Activated T-cell treated with anti-CD3 and anti-CD28 coated beads for 48 hours (primary cell): ENCODE measurements around the gene GPSM1.

Experiments used
- DNase-seq: peaks from one replicate; pipeline ENCODE4 v3.0.0-alpha.2; 2020; ENCODE audit warnings: low read depth

GPSM1 gene

GRCh38 chr9:136304456-136304855 lies 22.9 kb upstream of the GPSM1 start:
- DNase-seq: no peak

- DNase-seq: no peak
These were observed 22.4 kb upstream of the GPSM1 start for GRCh38 chr9:136304981-136305380.

GRCh38 chr9:136305804-136306203 lies 21.5 kb upstream of the GPSM1 start:
- DNase-seq: no peak

- DNase-seq: no peak
These were observed 20.8 kb upstream of the GPSM1 start for GRCh38 chr9:136306211-136307208.

- no peak for DNase-seq
These were observed 20.1 kb upstream of the GPSM1 start for GRCh38 chr9:136307215-136307750.

- no peak for DNase-seq
These were observed 19.2 kb upstream of the GPSM1 start for GRCh38 chr9:136308006-136308701.

- no peak for DNase-seq
These were observed 18.7 kb upstream of the GPSM1 start for GRCh38 chr9:136308702-136309053.

GRCh38 chr9:136309101-136309801 lies 18.1 kb upstream of the GPSM1 start:
- no peak for DNase-seq

GRCh38 chr9:136309806-136310220 lies 17.5 kb upstream of the GPSM1 start:
- DNase-seq: no peak

- DNase-seq: no peak
These were observed 16.9 kb upstream of the GPSM1 start for GRCh38 chr9:136310273-136311030.

- DNase-seq: no peak
These were observed 16.0 kb upstream of the GPSM1 start for GRCh38 chr9:136311051-136312008.

- no peak for DNase-seq
These were observed 15.3 kb upstream of the GPSM1 start for GRCh38 chr9:136312009-136312375.

- no peak for DNase-seq
These were observed 14.9 kb upstream of the GPSM1 start for GRCh38 chr9:136312436-136312835.

- no peak for DNase-seq
These were observed 14.0 kb upstream of the GPSM1 start for GRCh38 chr9:136313111-136314055.

- DNase-seq: no peak
These were observed 13.3 kb upstream of the GPSM1 start for GRCh38 chr9:136314056-136314416.

GRCh38 chr9:136314944-136315343 lies 12.4 kb upstream of the GPSM1 start:
- no peak for DNase-seq

GRCh38 chr9:136316271-136316751 lies 11.0 kb upstream of the GPSM1 start:
- DNase-seq: no peak

GRCh38 chr9:136316896-136317676 lies 10.3 kb upstream of the GPSM1 start:
- DNase-seq: no peak
